C4-2B (cell line): Measurements from ENCODE around the gene RBM20.

ENCODE experiments used
- ZFX ChIP-seq: fragments of 450-650 bp; IDR thresholded peaks from 2 replicates; pipeline ENCODE4 v1.6.1; 2017
- TF ChIP-seq, protein P1 (sequence below): fragments of 450-650 bp; conservative IDR thresholded peaks from 2 replicates; pipeline ENCODE4 v1.5.1; 2017; ENCODE audit warnings: mild to moderate bottlenecking

GRCh38 chr10:110802090-110802489, 158.0 kb downstream of the RBM20 start:
- TF ChIP-seq, protein P1, sequence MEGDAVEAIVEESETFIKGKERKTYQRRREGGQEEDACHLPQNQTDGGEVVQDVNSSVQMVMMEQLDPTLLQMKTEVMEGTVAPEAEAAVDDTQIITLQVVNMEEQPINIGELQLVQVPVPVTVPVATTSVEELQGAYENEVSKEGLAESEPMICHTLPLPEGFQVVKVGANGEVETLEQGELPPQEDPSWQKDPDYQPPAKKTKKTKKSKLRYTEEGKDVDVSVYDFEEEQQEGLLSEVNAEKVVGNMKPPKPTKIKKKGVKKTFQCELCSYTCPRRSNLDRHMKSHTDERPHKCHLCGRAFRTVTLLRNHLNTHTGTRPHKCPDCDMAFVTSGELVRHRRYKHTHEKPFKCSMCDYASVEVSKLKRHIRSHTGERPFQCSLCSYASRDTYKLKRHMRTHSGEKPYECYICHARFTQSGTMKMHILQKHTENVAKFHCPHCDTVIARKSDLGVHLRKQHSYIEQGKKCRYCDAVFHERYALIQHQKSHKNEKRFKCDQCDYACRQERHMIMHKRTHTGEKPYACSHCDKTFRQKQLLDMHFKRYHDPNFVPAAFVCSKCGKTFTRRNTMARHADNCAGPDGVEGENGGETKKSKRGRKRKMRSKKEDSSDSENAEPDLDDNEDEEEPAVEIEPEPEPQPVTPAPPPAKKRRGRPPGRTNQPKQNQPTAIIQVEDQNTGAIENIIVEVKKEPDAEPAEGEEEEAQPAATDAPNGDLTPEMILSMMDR = no peak
- no peak for TF ChIP-seq ZFX
